ENCODE measurements around the gene MYO9B.
"Not testable (repeated sequence)": the region's sequence is repeated elsewhere in the genome, so short reads cannot be mapped to it uniquely, and the experiment has no call there.

Gene MYO9B

DNA sequence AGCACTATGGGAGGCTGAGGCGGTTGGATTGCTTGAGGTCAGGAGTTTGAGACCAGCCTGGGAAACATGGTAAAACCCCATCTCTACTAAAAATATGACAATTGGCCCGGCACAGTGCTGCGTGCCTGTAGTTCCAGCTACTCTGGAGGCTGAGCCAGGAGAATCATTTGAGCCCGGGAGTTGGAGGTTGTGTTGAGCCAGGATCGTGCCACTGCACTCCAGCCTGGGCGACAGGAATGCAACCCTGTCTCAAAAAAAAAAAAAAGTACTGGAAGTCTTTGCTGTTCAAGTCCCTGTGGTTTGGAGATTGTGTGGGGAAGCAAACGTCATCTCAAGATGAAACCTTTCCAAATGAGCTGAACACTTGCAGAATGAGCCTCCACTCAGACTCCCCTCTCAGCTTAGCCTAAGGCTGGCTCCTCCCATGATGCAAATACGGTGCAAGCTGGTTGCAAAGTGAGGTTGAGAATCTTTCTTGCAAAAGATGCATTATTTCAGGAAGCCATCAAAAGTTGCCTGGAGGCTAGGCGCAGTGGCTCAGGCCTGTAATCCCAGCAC, 46.2 kb downstream of the MYO9B start:
- no peak for DNase-seq

DNA sequence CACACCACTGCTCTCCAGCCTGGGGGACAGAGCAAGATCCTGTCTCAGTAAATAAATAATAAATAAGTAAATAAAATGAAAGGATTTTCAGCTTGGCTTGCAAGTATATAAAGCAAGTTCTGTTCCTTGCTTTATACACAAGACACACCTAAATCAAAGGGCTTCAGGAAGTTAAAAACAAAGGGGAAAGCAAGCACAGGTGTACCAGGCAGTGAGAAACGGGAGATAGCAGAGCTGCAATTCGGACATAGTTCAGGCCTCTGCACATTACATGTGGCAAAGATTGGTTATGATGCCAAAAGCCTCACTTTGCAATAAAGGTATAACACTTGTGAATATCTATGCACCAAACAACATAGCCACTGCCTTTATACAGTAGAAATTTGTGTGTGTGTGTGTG, 47.5 kb downstream of the MYO9B start:
- DNase-seq: no peak

DNA sequence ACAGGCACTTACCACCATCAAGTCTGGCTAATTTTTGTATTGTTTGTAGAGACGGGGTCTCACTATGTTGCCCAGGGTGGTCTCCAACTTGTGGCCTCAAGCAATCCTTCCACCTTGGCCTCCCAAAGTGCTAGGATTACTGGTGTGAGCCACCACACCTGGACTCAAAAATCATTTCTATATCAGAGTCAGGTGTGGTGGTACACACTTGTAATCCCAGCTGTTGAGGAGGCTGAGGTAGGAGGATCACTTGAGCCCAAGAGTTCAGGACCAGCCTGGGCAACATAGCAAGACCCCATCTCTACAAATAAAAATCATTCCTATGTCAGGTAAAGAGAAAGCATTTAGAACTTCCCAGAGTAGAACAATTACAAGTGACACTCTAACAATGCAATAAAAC, 48.4 kb downstream of the MYO9B start:
- no peak for DNase-seq

DNA sequence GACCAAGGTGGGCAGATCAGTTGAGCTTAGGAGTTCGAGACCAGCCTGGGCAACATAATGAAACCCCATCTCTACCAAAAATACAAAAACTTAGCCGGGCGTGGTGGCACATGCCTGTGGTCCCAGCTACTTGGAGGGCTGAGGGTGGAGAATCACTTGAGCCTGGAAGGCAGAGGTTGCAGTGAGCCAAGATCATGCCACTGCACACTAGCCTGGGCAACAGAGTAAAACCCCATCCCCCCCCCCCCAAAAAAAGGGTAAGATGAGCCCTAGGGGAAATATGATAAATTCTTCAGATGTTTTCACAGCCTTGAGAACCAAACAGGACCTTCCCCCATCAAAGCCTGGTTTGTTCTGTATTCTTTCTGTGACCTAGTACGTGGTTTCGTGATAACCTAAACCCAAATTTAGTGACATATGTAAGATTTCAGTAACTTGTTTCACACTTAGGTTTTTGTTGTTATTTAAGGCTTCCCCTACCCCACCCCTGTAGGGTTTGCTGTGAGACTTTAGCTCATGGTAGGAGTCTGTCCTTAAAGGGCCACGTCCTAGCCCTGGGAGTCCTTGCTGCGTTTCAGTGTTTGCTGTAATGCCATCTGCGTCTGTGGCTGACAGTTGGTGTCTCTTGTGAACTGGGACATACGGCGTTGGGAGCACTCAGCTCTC, 49.6 kb downstream of the MYO9B start:
- no peak for DNase-seq

DNA sequence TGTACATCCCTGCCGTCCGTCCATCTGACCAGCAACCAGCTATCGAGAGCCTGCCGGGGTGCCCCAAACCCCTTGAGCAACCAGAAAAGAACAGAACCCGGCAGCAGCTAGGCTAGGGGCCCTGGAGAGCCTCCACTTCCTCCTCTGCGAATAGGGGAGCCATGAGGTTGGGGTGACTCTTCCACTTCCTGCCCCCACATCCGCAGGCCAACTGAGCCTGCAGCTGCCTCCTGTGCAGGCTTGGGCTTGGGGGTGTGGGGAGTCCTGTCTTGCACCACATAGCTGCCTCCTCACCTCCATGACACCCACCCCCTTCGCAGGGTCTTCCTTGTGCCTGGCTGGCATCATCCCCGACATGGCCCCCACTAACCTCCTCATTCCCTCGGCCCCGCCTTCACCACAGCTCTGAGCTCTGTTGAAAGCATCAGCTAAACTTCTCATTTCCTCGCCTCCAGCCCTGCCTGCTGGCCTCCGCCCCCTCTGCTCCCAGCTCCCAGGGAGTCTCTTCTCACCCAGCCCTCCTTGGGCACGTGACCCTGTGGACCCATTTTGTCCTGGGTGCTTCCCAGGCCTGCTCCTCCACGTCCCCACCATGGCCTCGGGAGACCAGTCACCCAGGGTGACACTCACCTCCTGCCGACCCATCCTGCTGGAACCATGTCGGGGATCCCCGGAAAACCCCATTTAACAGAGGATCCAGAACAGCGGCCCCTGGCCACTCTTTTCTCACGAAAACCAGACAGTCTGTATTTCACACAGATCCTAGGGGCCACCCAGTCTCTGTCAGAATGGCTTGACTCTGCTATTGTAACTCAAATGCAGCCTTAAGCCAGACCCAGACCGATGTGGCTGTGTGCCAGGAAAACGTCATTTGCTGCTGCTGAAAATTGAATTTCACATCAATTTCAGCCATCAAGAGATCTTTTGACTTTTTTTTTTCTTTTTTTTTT, 50.4 kb downstream of the MYO9B start:
- no peak for DNase-seq

DNA sequence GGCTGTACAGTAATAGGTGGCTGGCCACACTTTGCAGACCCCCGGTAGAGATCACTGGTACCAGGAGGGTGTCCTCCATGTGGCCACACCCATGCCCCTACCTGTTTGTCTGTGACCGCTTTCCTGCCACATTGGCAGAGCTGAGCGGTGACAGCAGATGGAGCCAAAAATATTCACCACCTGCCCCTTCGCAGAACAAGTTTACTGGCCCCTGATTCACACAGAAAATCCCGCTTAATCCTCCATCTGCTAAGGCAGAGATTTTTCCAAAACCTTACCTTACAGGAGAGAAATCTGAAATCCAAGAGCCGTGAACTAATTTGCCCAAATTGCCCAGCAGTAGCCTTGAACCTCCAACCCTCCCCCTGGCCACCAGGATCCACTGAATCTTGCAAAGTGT, 52.1 kb downstream of the MYO9B start:
- DNase-seq: no peak

DNA sequence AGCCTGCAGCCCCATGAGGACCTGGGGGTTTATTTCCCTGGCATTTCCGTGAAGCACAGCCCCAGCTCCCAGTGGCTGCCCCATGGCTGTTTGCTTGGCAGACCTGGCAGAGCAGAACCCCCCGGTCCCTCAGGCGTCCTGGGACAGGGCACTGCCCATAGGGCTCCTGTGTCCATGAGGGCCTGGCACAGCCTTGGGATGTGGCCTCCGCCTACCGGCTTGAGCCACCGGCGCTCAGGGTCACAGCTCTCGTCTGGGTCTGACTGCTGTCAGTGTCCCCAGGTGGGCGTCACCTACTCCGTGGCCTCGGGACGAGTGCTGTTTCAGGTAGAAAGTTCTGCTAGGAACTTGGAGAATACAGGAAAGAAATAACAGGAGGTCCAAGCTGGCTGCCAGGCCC, 52.8 kb downstream of the MYO9B start:
- no peak for DNase-seq

DNA sequence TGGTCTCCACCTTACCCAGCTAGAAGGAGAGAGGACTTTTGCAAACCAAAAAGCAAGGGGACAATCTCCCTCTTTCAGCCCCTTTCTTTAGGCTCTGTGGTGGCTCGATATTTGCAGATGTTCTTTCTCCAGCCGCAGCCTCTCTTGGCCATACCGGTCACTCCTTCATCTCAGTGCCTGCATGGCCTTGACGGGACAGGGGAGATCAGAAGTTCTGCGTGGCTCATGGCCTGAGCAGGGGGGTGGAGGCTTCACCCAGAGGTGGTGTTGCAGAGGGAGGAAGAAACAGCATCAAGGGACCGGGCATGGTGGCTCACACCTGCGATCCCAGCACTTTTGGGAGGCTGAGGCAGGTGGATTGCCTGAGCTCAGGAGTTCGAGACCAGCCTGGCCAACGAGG, 53.2 kb downstream of the MYO9B start:
- no peak for DNase-seq

DNA sequence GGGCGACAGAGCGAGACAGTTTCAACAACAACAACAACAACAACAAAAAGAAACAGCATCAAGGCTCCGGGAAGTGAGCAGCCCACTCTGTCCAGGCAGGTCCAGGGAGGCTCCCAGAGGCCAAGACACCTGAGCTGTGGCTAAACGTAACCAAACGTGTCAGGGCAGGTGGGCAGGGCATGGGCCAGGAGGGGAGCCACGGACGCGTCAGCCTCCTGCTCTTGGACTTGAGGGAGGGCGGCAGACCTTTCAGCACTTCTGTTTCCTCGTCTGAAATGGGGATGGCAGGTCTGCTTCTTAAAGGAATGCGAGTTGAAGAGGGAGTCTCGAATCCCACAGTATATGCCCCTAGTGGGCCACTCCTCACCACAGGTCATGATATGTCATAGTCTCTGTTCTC, 53.8 kb downstream of the MYO9B start:
- no peak for DNase-seq

DNA sequence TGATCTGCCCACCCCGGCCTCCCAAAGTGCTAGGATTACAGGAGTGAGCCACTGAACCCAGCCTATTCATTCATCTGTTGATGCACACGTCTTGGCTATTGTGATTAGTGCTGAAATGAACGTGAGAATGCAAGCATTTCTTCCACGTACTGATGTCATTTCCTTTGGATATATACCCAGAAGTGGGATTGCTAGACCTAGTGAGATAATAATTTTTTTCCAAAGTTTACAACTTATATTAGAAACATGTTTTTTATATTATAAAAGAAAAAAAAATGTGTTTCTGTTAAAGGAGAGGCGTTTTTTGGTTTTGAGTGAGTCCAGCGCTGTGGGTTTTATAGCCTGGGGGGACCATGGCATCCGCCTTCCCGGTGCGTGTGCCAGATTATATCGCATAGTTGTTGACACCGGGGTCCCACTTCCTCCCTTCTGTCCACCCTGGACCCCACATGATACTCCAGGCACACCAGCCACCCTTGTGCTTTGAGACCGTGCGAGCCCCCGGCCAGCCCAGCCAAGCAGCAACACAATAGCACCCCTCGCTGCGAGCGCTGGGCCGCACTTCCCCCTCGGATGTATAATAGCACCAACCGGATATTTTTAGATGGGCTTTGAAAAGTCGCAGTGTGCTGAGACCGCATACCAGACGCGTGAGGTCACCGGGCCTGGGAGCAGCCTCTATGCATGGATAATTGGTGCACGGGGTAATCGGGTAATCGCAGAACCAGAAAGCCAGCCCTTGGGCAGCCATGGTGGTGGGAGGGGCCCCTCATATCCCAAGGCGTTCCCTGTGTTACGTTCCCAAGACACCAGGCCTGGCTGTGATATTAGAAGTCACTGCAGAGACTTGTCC, 59.6 kb downstream of the MYO9B start:
- DNase-seq: no peak

DNA sequence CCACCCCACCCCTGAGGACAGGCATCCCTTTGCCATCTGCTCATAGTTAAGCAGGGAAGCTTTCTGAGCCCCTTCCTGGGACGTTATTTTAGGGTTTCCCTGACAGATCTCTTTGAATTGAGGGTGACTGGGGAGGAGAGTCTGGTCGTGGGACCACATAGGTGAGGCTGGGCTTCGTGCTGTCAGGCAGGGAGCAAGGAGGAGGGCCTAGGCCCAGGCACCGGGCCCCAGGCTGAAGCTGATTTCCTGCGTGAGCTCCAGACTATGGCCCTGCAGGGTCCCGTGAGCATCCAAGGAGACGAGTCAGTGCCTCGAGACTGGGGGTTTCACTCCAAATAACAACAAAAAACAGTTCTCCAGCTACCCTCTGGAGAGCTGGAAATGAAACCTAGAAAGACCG, 60.4 kb downstream of the MYO9B start:
- DNase-seq: no peak

DNA sequence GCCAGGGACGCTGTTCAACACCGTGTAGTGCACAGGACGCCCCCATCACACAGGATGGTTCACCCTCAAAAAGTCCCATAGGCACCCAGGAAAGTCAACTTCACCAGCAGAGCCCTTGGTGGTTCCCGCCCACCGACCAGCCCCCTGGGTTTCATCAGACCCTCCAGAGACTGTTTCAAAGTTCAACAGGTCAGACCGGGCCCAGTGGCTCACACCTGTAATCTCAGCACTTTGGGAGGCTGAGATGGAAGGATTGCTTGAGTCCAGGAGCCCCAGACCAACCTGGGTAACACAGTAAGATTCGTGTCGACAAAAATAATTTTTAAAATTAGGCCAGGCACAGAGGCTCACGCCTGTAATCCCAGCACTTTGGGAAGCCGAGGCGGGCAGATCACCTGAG, 61.0 kb downstream of the MYO9B start:
- no peak for DNase-seq

DNA sequence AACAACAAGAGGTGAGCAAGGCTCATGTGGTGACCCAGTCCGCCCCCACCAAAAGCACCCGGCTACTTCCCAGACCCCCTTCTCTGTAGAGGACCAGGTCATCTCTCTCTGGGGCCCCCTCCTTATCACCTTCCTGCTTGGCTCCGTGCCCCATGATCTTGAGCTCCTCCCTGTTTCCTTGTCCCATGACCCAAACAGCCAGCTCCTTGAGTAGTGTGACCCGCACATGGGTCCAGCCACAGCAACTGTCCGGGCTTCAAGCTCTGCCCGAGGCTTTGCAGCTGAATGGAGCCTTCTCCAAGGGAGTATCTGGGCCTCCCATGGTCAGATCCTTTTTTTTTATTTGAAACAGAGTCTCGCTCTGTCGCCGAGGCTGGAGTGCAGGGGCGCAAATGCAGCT, 61.8 kb downstream of the MYO9B start:
- no peak for DNase-seq

DNA sequence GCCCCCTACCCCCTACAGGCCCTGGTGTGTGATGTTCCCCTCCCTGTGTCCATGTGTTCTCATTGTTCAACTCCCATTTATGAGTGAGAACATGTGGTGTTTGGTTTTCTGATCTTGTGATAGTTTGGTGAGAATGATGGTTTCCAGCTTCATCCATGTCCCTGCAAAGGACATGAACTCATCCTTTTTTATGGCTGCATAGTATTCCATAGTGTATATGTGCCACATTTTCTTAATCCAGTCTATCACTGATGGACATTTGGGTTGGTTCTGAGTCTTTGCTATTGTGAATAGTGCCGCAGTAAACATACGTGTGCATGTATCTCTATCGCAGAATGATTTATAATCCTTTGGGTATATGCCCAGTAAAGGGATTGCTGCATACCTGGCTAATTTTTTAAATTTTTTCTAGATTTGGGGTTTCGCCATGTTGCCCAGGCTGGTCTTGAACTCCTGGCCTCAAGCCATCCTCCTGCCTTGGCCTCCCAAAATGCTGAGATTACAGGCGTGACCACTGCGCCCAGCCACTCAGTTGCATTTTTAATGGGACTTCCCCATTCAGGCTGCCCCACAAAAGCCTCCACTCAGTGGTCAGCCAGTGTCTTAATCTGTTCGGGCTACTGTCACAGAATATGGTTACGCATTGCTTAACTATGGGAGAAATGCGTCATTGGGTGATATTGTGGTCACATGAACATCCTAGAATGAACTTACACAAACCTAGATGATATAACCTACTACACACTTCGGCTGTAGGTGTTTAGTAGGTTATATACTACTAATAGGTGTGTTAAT, 62.7 kb downstream of the MYO9B start:
- DNase-seq: not testable (repeated sequence)

DNA sequence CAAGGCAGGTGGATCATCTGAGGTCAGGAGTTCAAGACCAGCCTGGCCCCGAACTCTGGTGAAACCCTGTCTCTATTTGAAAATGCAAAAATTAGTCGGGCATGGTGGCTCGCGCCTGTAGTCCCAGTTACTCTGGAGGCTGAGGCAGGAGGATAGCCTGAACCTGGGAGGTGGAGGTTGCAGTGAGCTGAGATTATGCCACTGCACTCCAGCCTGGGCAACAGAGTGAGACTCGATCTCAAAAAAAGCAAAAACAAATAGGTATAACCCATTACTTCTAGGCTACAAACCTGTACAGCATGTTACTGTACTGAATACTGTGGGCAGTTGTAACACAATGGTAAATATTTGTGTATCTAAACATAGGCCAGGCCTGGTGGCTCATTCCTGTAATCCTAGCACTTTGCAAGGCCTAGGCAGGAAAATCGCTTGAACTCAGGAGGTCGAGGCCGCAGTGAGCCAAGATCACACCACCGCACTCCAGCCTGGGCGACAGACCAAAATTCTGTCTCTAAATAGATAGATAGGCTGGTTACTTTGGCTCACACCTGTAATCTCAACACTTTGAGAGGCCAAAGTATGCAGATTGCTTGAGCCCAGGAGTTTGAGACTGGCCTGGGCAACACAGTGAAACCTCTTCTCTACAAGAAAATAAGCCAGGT, 63.5 kb downstream of the MYO9B start:
- no peak for DNase-seq

DNA sequence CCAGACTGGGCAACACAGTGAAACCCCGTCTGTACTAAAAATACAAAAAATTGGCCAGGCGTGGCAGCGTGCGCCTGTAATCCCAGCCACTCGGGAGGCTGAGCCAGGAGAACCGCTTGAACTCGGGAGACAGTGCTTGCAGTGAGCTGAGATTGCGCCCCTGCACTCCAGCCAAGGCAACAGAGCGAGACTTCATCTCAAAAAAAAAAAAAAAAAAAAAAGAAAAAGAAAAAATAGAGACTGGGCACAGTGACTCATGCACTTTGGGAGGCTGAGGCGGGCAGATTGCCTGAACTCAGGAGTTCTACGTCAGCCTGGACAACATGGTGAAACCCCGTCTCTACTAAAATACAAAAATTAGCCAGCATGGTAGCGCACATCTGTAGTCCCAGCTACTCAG, 69.2 kb downstream of the MYO9B start:
- DNase-seq: not testable (repeated sequence)

DNA sequence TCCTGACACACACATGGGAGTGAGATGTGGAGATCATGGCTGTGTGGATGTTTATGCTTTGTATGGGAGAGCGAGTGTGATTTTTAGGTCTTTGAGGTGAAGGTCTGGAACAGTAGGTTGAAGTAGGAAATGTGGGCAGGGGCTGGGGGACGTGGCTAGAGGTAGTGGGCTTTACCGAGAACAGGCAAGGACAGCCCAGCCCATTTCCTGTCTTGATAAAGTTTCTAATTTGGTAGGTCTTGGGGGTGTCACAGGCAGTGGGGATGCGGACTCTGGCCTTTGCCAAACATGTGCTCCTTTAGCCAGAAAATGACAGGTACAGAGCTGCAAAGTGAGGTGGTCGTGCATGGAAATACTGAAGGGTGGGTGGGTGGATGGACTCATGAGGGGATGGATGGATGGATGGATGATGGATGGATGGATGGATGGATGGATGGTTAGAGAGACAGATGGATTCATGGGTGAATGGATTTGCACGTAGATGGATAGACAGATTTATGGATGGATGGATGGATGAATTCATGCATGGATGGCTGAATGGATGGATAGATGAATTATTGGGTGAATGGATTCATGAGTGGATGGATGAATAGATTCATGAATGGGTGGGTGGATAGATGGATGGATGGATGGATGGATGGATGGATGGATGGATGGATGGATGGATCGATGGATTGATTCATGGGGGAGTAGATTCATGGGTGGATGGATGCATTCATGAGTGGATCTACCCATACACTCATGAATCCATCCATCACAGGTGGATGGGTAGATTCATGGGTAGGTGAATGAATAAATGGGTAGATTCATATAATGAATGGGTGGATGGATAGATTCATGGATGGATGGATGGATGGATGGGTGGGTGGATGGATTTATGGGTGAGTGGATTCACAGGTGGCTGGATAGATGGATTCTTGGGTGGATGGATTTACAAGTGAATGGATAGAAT, 70.2 kb downstream of the MYO9B start:
- no peak for DNase-seq

DNA sequence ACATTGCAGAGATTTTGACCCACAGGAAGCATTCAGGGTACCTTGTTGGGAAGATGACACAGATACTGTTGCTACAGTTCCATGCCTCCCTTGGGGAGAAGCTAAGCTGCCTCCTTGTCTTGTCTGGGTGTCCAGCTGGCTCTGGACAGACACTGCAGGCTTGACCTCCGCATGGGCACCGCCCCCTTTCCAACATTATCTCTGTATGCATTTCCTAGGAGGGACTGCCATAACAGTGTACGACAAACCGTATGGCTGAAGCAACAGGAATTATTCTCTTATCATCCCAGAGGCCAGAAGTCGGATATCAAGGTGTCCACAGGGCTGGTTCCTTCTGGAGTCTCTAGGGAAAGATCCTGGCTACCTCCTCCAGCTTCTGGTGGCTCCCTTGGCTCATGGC, 72.6 kb downstream of the MYO9B start:
- no peak for DNase-seq

DNA sequence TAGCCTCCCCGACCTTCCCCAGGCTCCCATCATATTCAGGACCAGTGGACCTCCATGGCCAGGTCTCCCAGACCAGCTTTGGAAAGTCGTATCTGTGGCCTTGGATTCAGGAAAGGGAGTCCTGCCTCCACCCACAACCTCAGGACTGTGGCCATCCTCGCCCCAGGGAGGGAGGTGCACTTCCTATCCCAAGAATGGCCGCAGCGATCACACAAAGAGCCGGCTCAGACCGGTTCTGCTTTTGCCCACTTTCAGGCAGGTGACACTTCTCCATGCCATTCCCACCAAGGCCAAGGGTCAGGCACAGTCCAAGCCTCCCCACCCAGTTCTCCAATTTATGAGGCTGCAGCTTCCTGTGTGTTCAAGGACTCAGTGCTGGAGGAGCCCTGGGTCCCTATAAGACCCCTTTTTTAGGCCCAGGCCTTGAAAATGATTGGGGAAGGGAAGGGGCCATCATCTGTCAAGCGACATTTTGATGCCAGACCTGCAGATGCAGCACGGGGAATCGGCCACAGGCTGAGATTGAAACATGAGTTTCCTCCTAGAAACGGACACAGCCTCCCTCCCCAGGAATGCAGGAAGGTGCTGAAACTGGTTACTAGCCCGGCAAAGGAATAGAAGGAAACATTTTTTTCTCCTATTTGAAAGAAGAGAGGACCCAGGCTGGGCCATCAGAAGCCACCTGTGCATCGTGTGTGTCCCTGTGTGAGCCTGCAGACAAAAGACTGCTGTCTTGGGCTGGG, 74.0 kb downstream of the MYO9B start:
- no peak for DNase-seq

DNA sequence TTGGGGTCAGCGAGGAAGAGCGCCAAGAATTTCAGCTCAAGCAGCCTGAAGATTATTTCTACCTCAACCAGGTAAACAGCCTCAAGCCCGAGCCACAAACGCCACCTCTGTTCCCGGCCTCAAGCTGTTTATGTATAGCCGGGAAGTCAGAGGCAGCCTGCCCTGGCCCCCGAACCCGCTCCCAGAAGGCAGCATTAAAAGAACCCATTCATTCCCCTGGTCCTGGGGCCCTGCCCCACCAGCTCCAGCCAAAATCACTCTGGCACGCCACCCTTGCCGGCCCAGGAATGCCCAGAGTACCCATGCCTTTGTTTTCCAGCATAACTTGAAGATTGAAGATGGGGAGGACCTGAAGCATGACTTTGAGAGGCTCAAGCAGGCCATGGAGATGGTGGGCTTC, 78.4 kb downstream of the MYO9B start:
- no peak for DNase-seq

Data from NCI-H1092 treated with DMSO at 0.1 percent for 48 hours (cell line).